Transverse colon (tissue), 4 donors: Measurements from ENCODE around the gene RAE1. TPM values are rescaled to one million over a fixed set of nuclear protein-coding genes. Genes with fewer than 3 reads are reported as not detected.

Experiments
- DNase-seq: peaks from one replicate; pipeline ENCODE4 v3.0.0-alpha.2; 2019
- H3K27ac ChIP-seq, 4 donors: fragments of 200-600 bp; sonication (generic); 2 replicates each; pipeline ENCODE4 v1.5.1; 2016 to 2018; ENCODE audit warnings: inconsistent platforms in 4 of 4
- H3K27me3 ChIP-seq: fragments of 200-600 bp; sonication (generic); 2 replicates; pipeline ENCODE4 v1.5.1; 2017; ENCODE audit warnings: inconsistent platforms
- H3K36me3 ChIP-seq, 4 donors: fragments of 200-600 bp; sonication (generic); 2 replicates each; pipeline ENCODE4 v1.5.1; 2017 to 2019; ENCODE audit warnings: inconsistent platforms in 4 of 4
- H3K4me1 ChIP-seq, 4 donors: fragments of 200-600 bp; sonication (generic); 2 replicates each; pipeline ENCODE4 v1.5.1; 2017 to 2020; ENCODE audit warnings: inconsistent platforms in 4 of 4
- H3K4me3 ChIP-seq, 4 donors: fragments of 200-600 bp; sonication (generic); 1 replicate in 1 of 4; 2 replicates in 3 of 4; pipeline versions ENCODE4 v1.5.1 to v1.6.1; 2017 to 2019; ENCODE audit warnings: inconsistent platforms in 4 of 4
- H3K9me3 ChIP-seq, 2 donors: fragments of 200-600 bp; sonication (generic); 2 replicates each; pipeline ENCODE4 v1.5.1; 2017 to 2019; ENCODE audit warnings: inconsistent platforms in 2 of 2
- EP300 ChIP-seq: sonication (generic); formaldehyde crosslinking; IDR thresholded peaks from one replicate; pipeline ENCODE4 v1.6.1; 2017; ENCODE audit warnings: antibody characterized with exemption, low read depth
- POLR2A ChIP-seq: fragments of 450-650 bp; IDR thresholded peaks from one replicate; pipeline ENCODE4 v1.6.1; 2016; ENCODE audit warnings: antibody characterized with exemption, mild to moderate bottlenecking, moderate library complexity
- POLR2AphosphoS5 ChIP-seq, 3 donors: sonication (generic); formaldehyde crosslinking; IDR thresholded peaks; one replicate each; pipeline ENCODE4 v1.6.1; 2016; ENCODE audit warnings: antibody characterized with exemption in 3 of 3
- WGBS, 2 donors: methylation state at CpG; one replicate each; pipeline ENCODE4 v1.1.5; 2018; ENCODE audit warnings: low coverage in 1 of 2; 5-methylcytosine and 5-hydroxymethylcytosine counted together
- in situ Hi-C, 4 donors: fragments of 200-750 bp; cut with MboI; loops; one replicate each; pipeline versions ENCODE4 v1.15.0 to v1.15.1; 2017; ENCODE audit warnings: low sequenced_read_pairs in 3 of 4, low pct_ligation_motif_present in 1 of 4, low pct_unique_long_range_greater_than_20kb in 1 of 4
- intact Hi-C: fragments of 100-400 bp; cut with DNase I; formaldehyde crosslinking; loops from one replicate; pipeline ENCODE4 v1.15.1; 2023; ENCODE audit warnings: low total_unique reads
- total RNA-seq, 4 donors: library from RNA; depleted of rRNA; stranded (reverse); fragments of >200 nt; gene quantifications; one replicate each; pipeline ENCODE4 v1.1.0, GENCODE V29; 2016
- TF ChIP-seq, protein P1 (sequence below), 5 experiments: fragments of 200-600 bp in 3 of 5; fragments of 450-650 bp in 2 of 5; sonication (generic) in 3 of 5; IDR thresholded peaks; 1 replicate in 2 of 5; 2 replicates in 3 of 5; pipeline ENCODE4 v1.5.1; 2016 to 2017; ENCODE audit warnings: antibody characterized with exemption in 5 of 5, inconsistent platforms in 3 of 5, mild to moderate bottlenecking in 2 of 5, moderate library complexity in 1 of 5

The RAE1 gene
- total RNA-seq, 4 donors from 2014 or later: 5.6 to 29.9 (median 15.2) TPM

GRCh38 chr20:57420571-57421252 lies 69.7 kb downstream of the RAE1 start:
- Histone ChIP-seq H3K4me3 (no peak overlapping the region), H3K4me1 (no peaks in the 10 kb centered on the region), H3K27me3 (no peaks in the 10 kb centered on the region), H3K36me3 (no peaks in the 10 kb centered on the region), H3K9me3 (no peaks in the 10 kb centered on the region), H3K27ac (no peak overlapping the region)
- in situ Hi-C loops (no loop called here), intact Hi-C loops (no loop called here)
- WGBS, 2 donors: 80 to 88% methylated on average over 2 to 20 of the region's 20 CpGs
- DNase-seq: no peak
- TF ChIP-seq EP300 (no peak), POLR2A (no peak), POLR2AphosphoS5 (IDR thresholded peaks at IDR 0.05) (no peak)
- TF ChIP-seq, protein P1, sequence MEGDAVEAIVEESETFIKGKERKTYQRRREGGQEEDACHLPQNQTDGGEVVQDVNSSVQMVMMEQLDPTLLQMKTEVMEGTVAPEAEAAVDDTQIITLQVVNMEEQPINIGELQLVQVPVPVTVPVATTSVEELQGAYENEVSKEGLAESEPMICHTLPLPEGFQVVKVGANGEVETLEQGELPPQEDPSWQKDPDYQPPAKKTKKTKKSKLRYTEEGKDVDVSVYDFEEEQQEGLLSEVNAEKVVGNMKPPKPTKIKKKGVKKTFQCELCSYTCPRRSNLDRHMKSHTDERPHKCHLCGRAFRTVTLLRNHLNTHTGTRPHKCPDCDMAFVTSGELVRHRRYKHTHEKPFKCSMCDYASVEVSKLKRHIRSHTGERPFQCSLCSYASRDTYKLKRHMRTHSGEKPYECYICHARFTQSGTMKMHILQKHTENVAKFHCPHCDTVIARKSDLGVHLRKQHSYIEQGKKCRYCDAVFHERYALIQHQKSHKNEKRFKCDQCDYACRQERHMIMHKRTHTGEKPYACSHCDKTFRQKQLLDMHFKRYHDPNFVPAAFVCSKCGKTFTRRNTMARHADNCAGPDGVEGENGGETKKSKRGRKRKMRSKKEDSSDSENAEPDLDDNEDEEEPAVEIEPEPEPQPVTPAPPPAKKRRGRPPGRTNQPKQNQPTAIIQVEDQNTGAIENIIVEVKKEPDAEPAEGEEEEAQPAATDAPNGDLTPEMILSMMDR (IDR thresholded peaks at IDR 0.05): no peak

- Histone ChIP-seq H3K27ac (no peak overlapping the region), H3K9me3 (no peaks in the 10 kb centered on the region), H3K27me3 (no peaks in the 10 kb centered on the region), H3K4me3 (no peak overlapping the region), H3K36me3 (no peaks in the 10 kb centered on the region), H3K4me1 (no peaks in the 10 kb centered on the region)
- intact Hi-C loops: no loop called here
- 91% methylated on average over 26 of the region's 26 CpGs; no CpG with 5 or more reads in 1 of the 2 donors for WGBS, 2 donors
- no peak for DNase-seq
- in situ Hi-C loops: no loop called here
- TF ChIP-seq EP300: no peak
- no peak for TF ChIP-seq POLR2AphosphoS5 (IDR thresholded peaks at IDR 0.05)
- TF ChIP-seq, protein P1 (IDR thresholded peaks at IDR 0.05): no peak
- no peak for TF ChIP-seq POLR2A
Observed at GRCh38 chr20:57421253-57422220, 70.5 kb downstream of the RAE1 start.

- H3K27me3 ChIP-seq: no peaks in the 10 kb centered on the region
- intact Hi-C loops: no loop called here
- no peaks in the 10 kb centered on the region for H3K9me3 ChIP-seq
- DNase-seq: no peak
- WGBS, 2 donors: 74% methylated on average over 7 of the region's 7 CpGs; no CpG with 5 or more reads in 1 of the 2 donors
- no peak for TF ChIP-seq POLR2AphosphoS5 (IDR thresholded peaks at IDR 0.05)
- TF ChIP-seq, protein P1 (IDR thresholded peaks at IDR 0.05): no peak
- no peaks in the 10 kb centered on the region for H3K36me3 ChIP-seq
- in situ Hi-C loops: no loop called here
- no peaks in the 10 kb centered on the region for H3K4me1 ChIP-seq
- no peak overlapping the region for H3K4me3 ChIP-seq
- no peak overlapping the region for H3K27ac ChIP-seq
Observed at GRCh38 chr20:57422254-57422653, 71.2 kb downstream of the RAE1 start.
